H1 (cell line): ENCODE data around the gene TMEM51. TPM values are rescaled to one million over a fixed set of nuclear protein-coding genes. Genes with fewer than 3 reads are reported as not detected.

Source experiments
- POU5F1 ChIP-seq: IDR thresholded peaks from 2 replicates; pipeline ENCODE4 v1.6.1; 2011; ENCODE audit warnings: low read depth, mild to moderate bottlenecking, low read length, moderate library complexity
- RAD21 ChIP-seq, 2 experiments: IDR thresholded peaks in 1 of 2; conservative IDR thresholded peaks in 1 of 2; 2 replicates each; pipeline ENCODE4 v1.6.1; 2011; ENCODE audit warnings: low read depth in 2 of 2, low read length in 2 of 2, improper control_type of control experiment in 1 of 2, inconsistent platforms in 1 of 2, mild to moderate bottlenecking in 1 of 2, moderate library complexity in 1 of 2
- SIN3A ChIP-seq, 2 experiments: IDR thresholded peaks in 1 of 2; conservative IDR thresholded peaks in 1 of 2; 2 replicates each; pipeline ENCODE4 v1.6.1; 2011 to 2012; ENCODE audit warnings: low read length in 2 of 2, improper control_type of control experiment in 1 of 2, low read depth in 1 of 2, mild to moderate bottlenecking in 1 of 2
- SIX5 ChIP-seq: IDR thresholded peaks from 2 replicates; pipeline ENCODE4 v1.6.1; 2011; ENCODE audit warnings: mild to moderate bottlenecking, low read depth, low read length
- USF2 ChIP-seq: IDR thresholded peaks from 2 replicates; pipeline ENCODE4 v1.6.1; 2011; ENCODE audit warnings: low read length, improper control_type of control experiment
- polyA plus RNA-seq, 7 experiments: library from polyadenylated mRNA; depleted of rRNA in 3 of 7; stranded (reverse) in 5 of 7; unstranded in 2 of 7; fragments of >200 nt in 5 of 7; fragments of 200-250 nt in 2 of 7; gene quantifications; 1 replicate in 5 of 7; 2 replicates in 1 of 7; 4 replicates in 1 of 7; pipeline versions ENCODE4 v1.2.1 to v1.2.3, GENCODE V29; 2011 to 2013; ENCODE audit warnings: missing spikeins in 2 of 7, mixed read lengths in 2 of 7
- total RNA-seq: library from RNA; stranded (reverse); fragmentation: NEBNext Ultra II Directional; extraction: Animal tissue kit (Norgen Biotek cat#: 25700); gene quantifications from 2 replicates; pipeline ENCODE4 v1.2.1, GENCODE V29; 2021

Gene TMEM51
- total and polyA plus RNA-seq, 2 of the 8 experiments (the other 6 are each of a cell fraction or from before 2014, with no cell fraction given): 9.9 to 10.7 TPM

- no peak for TF ChIP-seq USF2
- no peak for TF ChIP-seq SIN3A (conservative IDR thresholded peaks at IDR 0.05 in 1 of 2, IDR thresholded peaks at IDR 0.05 in 1 of 2; ENCODE audit: low read depth in 1 of 2, low read length in 2 of 2)
- no peak for TF ChIP-seq POU5F1
- TF ChIP-seq SIX5: no peak
- no peak for TF ChIP-seq RAD21 (IDR thresholded peaks at IDR 0.05 in 1 of 2, conservative IDR thresholded peaks at IDR 0.05 in 1 of 2; ENCODE audit: low read depth in 2 of 2, low read length in 2 of 2)
These were observed 28.3 kb upstream of the TMEM51 start (continued) for GRCh38 chr1:15125101-15125745.
